ENCODE measurements around the gene KRT72.

Gene KRT72

DNA sequence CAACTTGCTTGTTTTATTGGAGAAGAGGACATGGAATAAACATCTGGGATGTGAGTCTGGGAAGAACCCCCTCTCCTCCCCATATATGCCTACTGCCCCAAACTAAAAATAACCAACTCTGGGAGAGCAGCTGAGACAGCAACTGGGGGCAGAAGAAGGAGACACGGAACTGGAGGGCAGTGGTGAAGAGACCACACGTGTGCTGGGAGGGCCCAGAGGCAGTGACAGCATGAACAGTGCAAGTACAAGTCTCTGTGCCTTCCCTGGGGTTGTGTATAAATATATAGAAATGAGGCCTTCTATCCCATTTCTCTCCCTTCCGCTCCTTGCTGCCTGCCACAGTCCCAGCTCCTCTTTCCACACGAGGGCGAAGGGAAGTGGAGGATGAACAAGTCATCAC is 21.1 kb upstream of the KRT72 start:
- Histone ChIP-seq H3K27ac (no peak overlapping the region), H3K4me3 (no peak overlapping the region), H3K36me3 (no peaks in the 10 kb centered on the region), H3K27me3 (peaks cover 0 to 10% of the 10 kb centered on the region in 2 donors), H3K9me3 (peaks cover 0 to 4% (median 0%) of the 10 kb centered on the region in 3 donors), H3K4me1 (no peaks in the 10 kb centered on the region)
- no peak for DNase-seq
- intact Hi-C loops (cut with DNase I; ENCODE audit: low total_unique reads) = no loop called here
- TF ChIP-seq CTCF (IDR thresholded peaks at IDR 0.05) = no peak

DNA sequence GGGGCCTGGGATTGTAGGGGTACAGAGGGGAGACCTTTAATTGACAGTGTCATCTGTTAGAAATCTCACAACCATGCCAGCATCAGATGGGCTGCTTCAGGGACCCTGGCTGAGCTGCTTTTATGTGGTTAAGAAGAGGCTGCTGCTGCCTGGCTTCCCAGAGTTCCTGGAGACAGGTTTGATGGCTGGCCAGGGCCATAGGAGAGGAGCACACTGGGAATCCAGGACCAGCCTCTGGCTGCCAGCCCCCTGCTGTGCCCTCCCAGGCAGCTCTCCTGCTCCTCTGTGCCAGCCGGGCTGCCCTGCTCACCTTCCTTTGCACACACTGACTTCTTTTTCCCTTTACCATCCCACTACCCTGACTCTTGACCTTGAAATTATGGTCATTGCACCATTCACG is 17.6 kb upstream of the KRT72 start:
- no peak for DNase-seq
- peaks cover 0 to 20% of the 10 kb centered on the region in 2 donors for H3K27me3 ChIP-seq
- no peaks in the 10 kb centered on the region for H3K36me3 ChIP-seq
- intact Hi-C loops (cut with DNase I; ENCODE audit: low total_unique reads) = loop anchor here (10.0 kb wide), 1 partner anchor 226 kb away; the partner anchor contains the start of gene KRT78
- no peak for TF ChIP-seq CTCF (IDR thresholded peaks at IDR 0.05)
- H3K27ac ChIP-seq = no peak overlapping the region
- H3K4me3 ChIP-seq = no peak overlapping the region
- no peaks in the 10 kb centered on the region for H3K9me3 ChIP-seq
- H3K4me1 ChIP-seq = no peaks in the 10 kb centered on the region

GRCh38 chr12:52618216-52618615 is 17.0 kb upstream of the KRT72 start, which contains the start of gene KRT73:
KRT73 (minus strand) TSS chr12:52618559; CDS start chr12:52618524, 35 bp downstream.
- intact Hi-C loops (cut with DNase I; ENCODE audit: low total_unique reads) = loop anchor here (10.0 kb wide), 1 partner anchor 227 kb away; the partner anchor contains the start of gene KRT78
- no peaks in the 10 kb centered on the region for H3K4me1 ChIP-seq
- TF ChIP-seq CTCF (IDR thresholded peaks at IDR 0.05) = no peak
- H3K27ac ChIP-seq = no peak within 1 kb of the TSS
- H3K9me3 ChIP-seq = no peaks in the 10 kb centered on the region
- H3K36me3 ChIP-seq = no peaks in the 10 kb centered on the region
- DNase-seq = no peak
- no peak within 1 kb of the TSS for H3K4me3 ChIP-seq
- H3K27me3 ChIP-seq = peaks cover 0 to 24% of the 10 kb centered on the region in 2 donors

GRCh38 chr12:52617403-52617785 is 16.1 kb upstream of the KRT72 start:
- Histone ChIP-seq H3K4me1 (no peaks in the 10 kb centered on the region), H3K9me3 (no peaks in the 10 kb centered on the region), H3K36me3 (no peaks in the 10 kb centered on the region), H3K4me3 (no peak overlapping the region), H3K27me3 (peaks cover 0 to 27% of the 10 kb centered on the region in 2 donors), H3K27ac (no peak overlapping the region)
- no peak for DNase-seq
- TF ChIP-seq CTCF (IDR thresholded peaks at IDR 0.05) = no peak
- intact Hi-C loops (cut with DNase I; ENCODE audit: low total_unique reads) = loop anchor here (10.0 kb wide), 1 partner anchor 227 kb away; the partner anchor contains the start of gene KRT78

- Histone ChIP-seq H3K9me3 (no peaks in the 10 kb centered on the region), H3K4me3 (no peak overlapping the region), H3K27me3 (peaks cover 0 to 27% of the 10 kb centered on the region in 2 donors), H3K4me1 (no peaks in the 10 kb centered on the region), H3K27ac (no peak overlapping the region), H3K36me3 (no peaks in the 10 kb centered on the region)
- TF ChIP-seq CTCF (IDR thresholded peaks at IDR 0.05) = no peak
- DNase-seq = no peak
- intact Hi-C loops (cut with DNase I; ENCODE audit: low total_unique reads) = loop anchor here (10.0 kb wide), 1 partner anchor 228 kb away; the partner anchor contains the start of gene KRT78
Measured at GRCh38 chr12:52616680-52617402, 15.6 kb upstream of the KRT72 start.

All from tibial artery (tissue), 4 donors.